HG02623 (cell line): Measurements from ENCODE around the gene ARF1.

Experiments used
- ATAC-seq: cut with Tn5 transposase; IDR thresholded peaks from one replicate; pipeline ENCODE4 v1.9.1; 2021; ENCODE audit warnings: moderate library complexity; ENCODE audit not compliant: unreplicated experiment

ARF1 gene

DNA sequence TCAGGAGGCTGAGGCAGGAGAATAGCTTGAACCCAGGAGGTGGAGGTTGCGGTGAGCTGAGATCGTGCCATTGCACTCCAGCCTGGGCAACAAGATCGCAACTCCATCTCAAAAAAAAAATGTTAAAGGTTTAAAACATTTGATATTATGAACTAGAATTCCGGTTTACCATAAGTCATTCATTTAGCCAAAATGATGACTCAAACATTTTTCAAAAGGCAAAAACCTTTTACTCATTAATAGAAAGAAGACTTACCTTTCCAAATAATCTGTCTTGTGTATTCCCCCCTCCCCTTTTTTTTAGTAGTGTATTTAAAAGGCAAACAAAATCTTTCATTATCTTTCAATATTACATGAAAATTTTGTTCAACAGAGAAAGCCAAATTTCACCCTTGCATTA is 34.8 kb downstream of the ARF1 start:
- no peak for ATAC-seq

DNA sequence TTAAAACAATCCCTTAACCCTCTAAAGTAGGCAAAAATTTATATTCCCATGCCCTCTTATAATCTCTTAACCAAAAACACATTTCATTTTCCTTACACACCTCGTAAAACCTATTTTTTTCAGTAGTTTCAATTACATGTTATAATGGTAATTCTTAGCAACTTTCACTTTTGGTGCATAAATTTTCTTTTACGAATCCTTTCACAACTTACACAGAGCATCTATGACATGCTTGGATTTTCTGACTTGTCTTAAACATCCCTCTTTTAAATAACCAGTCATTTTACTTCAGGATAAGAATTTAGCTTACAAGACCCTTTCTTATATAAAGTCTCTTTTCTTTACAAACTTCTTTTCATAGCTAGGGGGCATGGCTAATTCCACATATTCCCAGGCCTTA is 35.5 kb downstream of the ARF1 start:
- no peak for ATAC-seq

DNA sequence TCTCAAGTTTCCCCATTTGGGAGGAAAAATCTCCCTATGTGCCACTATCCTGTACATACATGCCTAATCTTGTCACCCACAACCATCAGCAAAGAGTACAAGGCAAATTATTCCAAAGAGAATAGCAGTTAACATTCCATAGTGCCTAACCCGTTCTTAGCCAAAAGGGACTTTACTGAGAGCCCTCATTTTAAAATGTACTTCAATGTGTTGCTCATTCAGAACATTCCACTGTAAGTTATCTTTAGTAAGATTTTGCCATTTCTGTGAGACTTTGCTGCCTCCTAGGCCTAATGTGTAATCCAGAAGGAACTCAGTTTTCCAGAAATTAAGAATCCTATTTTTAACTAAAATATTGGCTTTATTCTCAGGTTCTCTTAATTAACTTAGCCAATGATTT is 37.8 kb downstream of the ARF1 start:
- no peak for ATAC-seq

DNA sequence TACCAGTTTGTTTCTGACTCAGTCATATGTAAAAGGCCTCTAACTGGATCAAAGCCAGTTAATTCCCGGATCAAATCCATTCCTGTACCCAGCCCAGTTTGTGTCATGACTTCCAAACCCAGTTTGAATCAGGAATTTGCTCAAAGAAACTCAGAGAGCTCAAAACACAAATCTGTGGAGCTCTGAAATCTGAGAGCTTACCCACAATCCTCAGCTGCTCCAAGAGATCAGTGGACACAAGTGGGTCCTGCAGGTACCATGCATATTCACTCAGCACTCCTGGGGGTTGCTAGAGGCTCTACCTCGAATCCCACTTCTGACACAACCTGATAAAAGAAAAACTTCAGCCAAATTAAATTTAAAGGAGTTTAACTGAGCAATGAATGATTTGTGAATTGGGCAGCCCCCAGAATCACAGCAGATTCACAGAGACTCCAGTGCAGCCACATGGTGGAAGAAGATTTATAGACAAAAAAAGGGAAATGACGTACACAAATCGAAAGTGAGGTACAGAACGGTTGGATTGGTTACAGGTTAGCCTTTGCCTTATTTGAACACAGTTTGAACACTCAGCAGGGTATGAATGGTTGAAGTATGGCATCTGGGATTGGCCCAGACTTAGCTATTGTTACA is 38.5 kb downstream of the ARF1 start:
- no peak for ATAC-seq

DNA sequence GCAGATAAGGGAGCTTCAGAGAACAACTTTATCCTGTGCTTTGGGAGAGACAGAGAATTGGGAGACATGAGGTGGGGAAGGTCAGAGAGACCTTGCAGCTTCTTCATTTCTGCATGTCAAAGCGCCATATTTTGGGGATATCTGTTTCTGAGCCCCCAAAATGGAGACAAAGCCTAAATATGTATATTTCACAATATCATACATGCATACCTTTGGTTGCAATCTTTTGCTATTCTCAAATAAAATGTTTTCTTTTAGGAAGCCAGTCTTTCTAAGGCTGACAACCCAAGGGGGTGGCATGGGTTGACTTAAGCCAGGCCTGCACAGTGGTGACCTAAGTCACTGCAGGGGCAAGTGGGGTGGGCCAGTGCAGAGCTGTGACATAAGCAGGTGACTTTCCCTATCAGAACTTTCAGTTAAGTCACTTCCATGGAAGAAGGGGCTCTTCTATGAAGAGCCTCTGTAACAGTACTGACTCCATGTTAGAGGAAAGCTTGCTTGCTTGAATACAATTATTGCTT is 40.5 kb downstream of the ARF1 start:
- ATAC-seq = no peak

DNA sequence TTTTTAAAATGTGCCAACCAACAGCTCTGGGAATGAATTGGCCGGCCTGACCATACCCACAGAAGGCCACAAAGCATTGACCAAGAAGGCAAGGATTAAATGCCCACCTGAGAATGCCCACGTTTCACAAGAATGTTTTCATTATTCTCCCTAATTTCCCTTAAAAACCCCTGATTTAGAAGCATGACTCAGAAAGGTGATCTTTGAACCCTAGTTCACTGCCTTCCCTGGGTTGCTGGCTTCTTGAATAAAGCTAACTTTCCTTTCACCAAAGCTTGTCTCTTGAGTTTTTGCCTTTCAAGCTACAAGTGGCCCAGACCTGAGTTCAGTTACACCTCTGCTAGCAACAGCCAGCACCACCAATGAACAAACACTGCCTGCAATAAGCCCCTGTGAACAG is 41.0 kb downstream of the ARF1 start:
- no peak for ATAC-seq

DNA sequence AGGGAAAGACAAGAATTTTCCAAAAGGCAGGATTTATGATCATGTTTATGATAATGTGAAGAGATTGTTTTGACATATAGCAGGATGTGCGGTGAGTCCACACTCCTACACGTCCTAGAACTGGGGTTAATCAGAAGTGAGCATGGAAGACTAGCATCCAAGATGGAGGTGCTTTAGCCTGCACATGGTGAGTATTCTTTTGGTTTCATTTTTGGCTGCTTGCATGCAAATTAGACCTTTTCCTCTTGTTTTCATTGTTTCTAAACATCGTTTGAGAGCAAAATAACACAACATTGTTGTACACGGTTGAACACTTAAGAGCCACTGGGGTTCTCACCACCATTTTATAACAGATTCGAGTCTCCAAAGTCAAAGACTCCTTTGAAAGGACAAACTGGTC is 42.7 kb downstream of the ARF1 start:
- no peak for ATAC-seq

DNA sequence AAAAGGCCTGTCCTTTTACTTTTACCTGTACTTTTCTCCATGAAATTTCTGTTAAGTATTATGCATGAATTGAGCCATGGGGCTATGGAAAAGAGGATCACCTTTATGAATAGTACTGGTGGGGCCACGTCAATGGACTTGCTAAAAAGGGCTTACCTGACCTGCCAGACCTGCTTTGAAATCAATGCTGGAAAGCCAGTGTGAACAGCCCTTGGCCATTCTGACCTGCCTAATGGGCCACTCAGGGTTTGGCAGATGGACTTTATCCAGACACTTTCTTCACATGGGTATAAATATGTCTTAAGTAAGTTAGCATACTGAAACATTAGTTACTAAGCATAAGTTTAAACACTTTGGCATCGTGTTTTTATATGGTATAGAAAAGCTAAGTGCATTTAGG is 49.3 kb downstream of the ARF1 start:
- ATAC-seq = no peak

DNA sequence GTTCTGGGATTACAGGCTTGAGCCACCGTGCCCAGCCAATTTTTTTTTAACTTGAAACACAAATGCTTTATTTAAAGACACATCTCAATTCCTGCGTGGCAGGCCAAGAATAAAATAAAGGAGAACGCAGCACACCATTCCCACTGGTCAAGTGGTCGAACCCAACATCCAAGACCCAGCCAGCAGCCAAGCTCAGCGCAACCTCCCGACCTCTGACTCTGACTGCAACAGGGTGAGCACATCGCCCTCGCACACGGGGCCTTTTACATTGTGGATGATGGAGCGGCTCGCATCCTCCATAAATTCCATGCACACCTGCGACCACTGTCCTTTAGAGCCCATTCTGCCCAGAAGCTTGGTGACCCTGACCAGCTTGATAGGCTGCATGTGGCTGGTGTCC is 52.1 kb downstream of the ARF1 start:
- ATAC-seq = no peak

DNA sequence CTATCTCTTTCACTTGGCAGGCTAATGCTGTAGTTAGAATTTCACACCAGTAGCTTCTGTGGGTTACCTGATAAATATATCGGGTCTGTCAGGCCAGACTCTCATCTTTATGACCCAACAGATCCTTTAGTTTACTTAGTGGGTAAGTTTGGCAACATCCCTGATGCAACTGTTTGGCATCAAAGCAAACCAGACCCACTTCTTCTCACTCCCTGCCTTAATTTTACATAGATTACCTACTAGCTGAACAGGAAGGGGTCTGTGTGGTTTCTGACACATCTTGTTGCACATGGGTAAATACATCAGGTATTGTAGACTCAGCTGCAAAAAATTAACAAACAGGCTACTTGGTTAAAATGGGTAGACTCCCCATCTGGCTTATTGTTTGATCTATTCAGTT is 54.4 kb downstream of the ARF1 start:
- no peak for ATAC-seq

DNA sequence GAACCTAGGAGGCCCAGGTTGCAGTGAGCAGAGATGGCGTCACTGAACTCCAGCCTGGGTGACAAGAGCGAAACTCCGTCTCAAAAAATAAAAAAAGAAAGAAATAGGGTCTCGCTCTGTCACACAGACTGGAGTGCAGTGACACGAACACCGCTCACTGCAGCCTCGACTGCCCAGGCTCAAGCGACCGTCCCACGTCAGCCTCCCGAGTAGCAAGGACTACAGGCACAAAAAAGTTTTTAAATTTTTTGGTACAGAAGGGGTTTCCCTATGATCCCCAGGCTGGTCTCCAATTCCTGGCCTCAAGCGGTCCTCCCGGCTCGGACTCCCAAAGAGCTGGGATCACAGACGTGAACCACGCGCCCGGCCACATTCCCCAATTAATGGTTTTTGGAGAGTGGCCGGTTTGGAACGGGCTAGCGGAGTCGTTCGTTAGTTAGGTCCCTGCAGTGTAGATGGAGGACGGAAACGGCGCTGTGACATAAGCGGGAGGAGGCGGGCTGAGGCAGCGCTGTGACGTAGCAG is 57.0 kb downstream of the ARF1 start:
- no peak for ATAC-seq

DNA sequence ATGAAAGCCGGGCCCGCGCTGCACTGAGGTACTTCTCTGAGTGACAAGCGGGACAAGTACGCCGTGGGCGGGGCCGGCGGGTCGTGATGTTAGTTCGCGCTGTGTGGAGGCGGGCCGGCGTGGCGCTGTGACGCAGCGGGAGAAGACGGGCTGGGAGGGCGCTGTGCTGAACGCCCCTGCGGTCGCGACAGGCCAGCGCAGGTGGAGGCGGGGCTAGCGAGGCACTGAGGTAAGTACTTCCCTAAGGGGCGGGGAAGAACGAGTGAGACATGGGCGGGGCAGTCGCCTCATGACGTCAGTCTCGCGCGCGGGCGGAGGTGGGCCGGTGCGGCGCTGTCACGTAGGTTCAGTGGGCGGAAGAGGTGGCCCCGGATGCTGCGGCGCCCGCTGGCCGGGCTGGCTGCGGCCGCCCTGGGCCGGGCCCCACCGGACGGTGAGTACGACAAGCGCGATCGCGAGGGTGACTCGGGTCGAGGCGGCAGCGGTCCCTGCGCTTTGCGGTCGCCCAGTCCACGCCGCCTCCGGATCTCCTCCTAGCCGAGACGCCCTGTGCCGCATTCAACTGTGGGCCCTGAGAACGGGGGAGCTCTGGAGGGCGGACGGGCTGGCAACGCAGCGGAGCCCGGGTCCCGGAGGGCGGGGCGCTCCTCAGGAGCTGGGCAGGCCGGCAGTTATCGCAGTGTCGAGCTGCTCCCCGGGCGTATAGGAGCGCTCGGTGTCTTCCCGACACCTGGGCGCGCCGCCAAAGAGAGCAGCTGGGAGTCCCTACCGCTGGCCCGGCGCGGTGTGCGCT is 57.6 kb downstream of the ARF1 start, which contains the start of gene GUK1:
Gene GUK1, plus strand, starts transcription at position 349 of the 793 bp plus-strand sequence. Its CDS starts 24 bp downstream, at position 373.
- ATAC-seq = peak; percentile 91

DNA sequence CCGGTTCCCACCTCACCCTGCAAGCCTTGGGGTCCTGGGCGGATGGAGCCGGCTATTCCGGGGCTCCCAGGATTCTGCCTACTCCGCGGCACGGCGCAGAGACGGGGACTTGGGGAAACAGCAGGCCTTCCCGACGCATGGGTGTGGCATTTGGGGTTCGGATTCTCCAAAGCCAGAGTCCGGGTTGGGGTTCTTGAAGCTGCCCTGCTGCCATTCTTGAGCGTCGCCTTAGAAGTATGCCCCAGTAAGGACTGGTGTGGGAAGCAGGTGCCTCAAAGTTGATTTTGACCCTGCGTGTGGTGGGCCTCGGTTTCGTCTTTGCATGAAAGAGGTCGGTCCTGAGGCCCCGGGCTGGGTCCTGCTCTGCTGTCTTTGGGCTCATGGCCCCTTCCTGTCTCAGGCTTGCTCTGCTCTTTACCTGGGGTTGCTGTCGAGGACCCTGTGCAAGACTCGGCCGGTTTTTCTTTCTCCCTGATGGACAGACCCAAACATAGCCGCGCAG is 58.3 kb downstream of the ARF1 start:
- ATAC-seq = no peak

DNA sequence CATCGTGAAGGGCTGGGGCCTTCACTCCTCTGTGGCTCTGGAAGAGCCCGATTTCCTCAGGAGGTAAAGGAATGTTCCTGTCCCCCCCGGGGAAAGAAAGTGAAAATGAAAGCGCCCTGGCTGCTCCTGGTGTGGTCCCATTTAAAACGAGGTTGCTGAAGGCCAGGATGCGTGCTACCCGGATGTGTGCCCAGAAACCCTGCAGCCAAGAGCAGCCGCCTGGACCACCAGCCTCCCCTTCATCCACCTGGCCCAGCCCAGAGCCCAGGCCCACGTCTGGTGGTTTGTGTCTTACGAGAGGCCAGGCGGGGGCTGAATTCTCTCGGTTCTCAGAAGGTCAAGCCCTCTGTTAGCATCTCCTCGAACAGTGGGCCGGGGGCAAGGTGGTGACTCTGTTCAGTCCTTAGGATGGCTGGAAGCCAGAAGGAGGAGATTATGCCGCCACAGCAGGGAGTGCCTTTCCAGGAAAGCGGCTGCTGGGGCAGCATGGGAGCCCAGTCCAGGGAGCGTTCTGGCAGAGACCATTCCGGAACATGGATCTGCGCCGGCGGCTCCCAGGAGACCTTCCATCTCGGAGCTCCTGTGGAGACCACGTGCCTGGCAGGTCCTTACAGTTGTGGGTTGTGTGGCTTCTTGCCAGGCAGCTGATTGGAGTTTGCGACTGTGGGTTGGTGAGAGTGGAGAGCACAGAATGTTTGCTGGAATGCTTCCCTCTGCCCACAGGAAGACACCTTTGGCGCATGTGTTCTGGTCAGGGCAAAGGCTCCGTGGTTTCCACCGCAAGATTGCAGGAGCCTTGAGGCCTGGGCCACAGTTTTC is 58.9 kb downstream of the ARF1 start:
- ATAC-seq = no peak

DNA sequence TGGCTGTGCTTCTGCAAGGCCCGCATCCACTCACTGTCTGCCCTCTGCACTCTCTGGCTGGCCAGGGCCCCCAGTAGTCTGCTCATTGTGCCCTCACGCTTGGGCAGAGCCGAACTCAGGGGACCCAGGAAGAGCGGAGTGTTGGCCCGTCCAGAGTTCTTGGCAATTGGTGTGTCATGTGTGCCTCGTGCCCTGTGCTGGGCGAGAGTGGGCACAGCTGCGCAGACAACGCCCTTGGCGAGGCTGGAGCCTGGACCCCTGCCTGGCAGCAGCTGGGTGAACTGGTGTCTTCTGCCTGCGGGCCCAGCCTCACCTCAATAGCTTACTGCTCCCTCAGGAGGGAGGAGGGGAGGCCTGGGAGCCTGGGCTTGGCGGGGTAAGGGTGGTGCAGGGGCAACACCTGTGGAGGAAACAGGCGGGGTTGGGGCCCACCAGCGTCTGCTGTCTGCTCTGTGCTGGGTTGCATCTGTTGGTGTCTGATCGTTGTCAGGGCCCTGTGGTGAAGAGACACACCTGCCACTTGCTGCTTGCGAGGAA is 59.7 kb downstream of the ARF1 start:
- no peak for ATAC-seq

DNA sequence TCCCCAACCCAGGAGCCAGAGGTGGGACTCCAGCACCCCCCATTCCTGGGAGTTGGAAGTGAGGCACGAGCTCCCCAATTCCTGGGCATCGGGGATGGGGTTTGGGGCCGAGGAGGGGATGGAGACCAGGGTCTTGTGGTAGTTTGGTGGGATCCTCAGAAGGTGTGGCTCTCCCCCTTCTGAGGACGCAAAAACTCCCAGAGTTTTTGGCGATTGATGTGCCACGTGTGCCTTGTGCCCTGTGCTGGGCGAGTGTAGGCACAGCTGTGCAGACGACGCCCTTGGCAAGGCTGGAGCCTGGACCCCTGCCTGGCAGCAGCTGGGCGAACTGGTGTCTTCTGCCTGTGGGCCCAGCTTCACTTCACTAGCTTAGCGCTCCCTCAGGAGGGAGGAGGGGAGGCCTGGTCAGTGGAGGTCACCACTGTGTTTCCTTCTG is 60.2 kb downstream of the ARF1 start:
- no peak for ATAC-seq

DNA sequence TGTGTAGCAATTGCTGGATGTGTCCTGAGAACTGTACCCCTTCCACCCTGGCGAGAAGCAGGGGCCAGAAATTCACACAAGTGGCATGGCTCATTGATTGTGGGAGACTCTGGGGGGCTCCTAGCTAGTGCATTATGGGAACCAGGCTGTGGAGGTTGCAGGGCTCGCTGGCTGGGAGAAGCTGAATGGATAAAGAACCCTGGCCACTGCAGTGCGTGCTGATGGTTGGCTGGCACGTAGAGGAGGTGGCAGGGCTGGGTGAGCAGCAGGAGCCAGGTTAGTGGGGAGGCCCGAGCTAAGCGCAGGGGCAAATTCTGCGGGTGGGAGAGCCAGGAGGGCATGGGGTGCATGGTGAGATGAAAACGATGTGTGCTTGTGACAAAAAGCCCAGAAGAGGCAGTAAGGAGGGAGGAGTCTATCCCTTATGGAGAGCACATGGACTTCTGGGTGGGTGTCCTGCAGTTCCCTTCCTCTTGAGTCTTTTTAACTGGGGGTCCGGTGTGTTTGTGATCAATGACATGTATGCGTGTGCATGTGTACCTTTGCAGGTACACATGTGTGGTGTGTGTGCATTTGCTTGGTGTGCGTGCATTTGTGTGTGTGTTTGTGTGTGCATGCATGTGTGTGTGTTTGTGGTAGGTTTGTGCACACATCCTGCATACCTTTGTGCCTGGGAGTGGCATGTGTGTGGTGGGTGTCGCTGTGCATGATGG is 61.1 kb downstream of the ARF1 start:
- no peak for ATAC-seq

DNA sequence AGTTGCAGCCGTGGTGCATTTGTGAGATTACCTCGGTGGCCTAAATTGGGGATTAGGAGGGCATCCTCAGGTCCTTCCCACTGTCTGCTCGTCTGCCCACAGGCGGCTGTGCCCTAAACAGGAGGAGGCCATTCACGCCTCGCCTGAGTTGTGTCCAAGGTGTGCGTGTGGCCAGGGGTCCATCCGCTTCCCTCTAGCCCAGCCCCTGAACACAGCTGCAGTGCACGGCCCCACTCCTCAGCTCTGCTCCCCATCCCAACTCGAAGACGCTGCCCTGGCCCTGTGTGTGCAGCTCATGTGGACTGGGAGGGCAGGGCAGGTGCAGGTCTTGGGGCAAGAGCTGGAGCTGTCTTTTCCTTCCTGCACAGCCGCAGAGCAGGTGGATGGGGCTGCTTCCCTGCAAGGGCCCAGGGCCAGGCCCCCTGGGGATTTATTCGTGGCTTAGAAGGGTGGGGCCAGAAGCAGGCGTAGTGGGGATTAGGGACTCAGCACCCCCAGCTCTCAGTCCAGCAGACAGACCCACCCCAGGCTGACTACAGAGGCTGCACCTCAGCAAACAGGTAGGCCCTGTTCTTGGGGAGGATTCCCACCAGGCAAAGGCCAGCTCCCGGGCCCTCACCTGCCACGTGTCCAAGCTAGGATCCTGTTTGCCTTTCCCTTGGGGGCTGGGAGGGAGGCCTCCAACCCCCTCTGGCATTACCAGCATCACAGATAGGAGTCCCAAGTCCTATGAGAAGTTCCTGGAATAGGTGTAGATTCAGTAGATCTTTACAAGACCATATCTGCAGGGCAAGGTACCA is 61.9 kb downstream of the ARF1 start:
- ATAC-seq = no peak

DNA sequence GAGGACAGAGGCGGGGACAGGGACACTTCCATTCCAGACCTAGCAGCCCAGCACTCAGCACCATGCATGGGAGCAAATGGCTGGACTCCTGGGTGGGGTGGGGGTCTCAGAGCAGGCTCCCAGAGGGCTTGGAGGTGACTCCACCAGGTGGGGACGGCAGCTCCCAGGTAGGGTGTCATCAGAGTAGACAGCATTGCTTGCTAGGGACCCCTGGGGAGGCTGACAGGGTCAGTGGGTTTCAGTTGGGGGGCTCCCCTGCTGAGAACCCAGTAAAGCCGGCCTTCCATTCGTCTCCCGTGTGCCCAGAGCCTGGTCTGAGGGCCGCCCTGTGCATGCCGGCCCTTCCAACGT is 62.5 kb downstream of the ARF1 start:
- no peak for ATAC-seq
